CD4-positive, alpha-beta T cell treated with Interleukin-1 beta for 1 hour (primary cell): ENCODE measurements around the gene EXOC3L4.

ENCODE experiments used
- DNase-seq, 2 donors: peaks; one replicate each; pipeline ENCODE4 v3.0.0-alpha.2; 2020 to 2022

The EXOC3L4 gene

GRCh38 chr14:103122585-103122946, 28.0 kb downstream of the EXOC3L4 start:
- no peak for DNase-seq

GRCh38 chr14:103122947-103123633, 28.6 kb downstream of the EXOC3L4 start, which contains the start of gene TNFAIP2:
Gene TNFAIP2, plus strand, starts transcription at chr14:103123461. Its CDS starts 2,997 bp downstream, at chr14:103126458.
- DNase-seq = peak in 1 of 2 donors; percentile 57

DNA sequence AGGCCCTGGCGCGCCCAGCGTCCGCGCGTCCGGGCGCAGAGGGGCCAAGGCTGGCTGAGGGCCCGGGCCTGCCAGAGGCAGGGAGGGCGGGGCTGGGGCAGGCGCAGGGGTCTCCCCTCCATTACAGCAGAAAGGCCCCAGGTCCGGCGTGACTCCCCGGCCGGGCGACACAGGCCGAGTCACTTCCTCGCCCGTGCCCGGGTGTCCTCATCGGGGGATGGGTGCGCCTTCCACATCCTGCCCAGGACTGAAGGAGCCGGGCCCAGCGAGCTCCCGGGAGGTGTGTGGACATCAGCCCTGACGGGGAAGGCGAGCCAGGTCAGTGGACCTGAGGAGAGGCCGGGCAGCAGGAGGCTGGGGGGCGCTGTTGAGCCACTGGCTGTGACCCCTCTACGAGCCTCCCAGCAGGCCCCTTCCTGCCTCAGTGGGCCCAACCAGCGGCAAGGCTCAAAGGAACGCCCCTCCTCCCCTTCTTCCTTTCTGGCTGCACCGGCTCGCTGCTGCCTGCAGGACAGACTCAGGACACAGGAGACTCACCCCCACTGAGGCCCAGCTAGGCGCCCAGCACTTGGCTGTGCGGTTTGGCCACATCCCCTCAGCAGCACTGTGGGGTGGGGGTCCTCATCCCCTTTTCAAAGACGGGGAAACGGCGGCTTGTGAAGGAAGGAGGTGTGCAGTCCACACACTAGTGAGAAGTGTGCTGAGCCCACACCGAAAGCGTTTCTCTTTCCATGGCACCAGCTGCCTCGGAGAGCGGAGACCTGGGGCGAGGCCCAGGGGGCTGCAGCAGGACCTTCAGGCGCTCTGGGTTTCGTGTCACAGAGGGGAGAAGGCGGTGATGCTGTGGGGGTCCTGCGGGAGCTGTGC, 29.3 kb downstream of the EXOC3L4 start:
- DNase-seq = peak in 1 of 2 donors; percentile 28

DNA sequence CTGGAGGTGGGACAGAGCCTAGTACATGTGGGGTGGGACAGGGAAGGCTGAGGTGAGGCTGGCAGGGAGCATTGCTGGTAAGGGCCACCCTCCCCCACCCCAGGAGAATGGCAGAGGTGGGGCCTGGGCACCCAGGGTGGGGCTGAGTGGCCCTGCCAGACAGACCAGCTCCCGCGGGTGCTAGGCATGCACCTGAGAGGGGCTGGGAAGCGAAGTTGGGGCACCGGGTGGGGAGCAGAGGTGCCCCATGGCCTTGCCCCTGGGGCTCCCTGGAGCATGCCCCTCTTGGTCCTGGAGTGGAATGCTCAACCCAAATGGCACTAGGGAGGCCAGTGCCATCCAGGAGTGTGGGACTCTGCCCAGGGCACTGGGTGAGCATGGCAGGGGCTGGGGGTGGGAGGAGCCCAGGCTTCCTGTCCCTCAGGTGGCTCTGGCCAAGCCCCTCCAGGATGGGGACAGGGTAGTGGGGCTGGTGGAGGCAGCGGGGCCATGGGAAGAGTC, 30.0 kb downstream of the EXOC3L4 start:
- DNase-seq = no peak

DNA sequence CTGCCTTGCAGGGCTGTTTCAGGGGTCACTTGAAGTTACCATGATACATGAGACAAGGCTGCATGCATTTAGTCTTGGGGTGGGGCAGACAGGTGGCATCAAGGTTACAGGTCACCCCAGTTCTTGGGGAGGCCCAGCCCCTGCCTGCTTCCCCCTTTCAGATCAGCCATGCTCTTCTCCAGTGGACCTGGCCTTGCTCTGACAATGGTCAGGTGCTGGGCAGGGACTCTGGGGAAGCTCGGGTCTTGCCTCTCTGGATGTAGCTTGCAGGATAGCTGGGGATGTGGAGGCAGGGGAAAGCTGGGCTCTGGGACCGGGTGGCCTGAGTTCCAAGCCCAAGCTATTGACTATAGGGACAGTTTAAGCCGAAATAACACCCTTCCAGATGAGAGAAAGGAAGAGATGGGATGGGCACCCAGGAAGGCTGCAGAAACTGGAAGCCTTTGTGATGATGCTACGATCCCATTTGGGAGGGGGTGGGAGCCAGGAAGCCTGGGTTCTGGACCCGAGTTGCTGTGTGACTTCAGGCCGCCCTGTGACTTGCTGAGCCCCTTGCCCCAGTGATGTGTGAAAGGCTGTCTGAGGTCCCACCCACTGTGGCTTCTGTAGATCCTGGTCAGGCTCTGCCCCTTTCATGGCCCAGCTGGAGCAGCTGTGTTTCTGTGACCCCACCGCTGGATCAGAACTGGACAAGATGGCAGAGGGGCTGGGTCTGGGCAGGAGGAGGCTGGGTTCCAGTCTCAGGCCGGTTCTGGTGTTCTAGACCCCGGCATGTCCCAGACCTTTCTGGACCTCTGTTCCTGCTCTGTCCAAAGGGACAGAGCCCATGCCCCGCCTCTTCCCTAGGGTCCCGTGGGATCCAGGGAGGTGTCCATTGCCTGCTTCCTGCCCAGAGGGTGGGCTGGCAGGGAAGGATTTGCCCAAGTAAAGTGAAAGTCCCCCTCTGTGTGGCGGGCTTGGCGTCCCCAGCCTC, 30.9 kb downstream of the EXOC3L4 start:
- DNase-seq = no peak

- no peak for DNase-seq
These were observed 31.8 kb downstream of the EXOC3L4 start for GRCh38 chr14:103126088-103126872.

DNA sequence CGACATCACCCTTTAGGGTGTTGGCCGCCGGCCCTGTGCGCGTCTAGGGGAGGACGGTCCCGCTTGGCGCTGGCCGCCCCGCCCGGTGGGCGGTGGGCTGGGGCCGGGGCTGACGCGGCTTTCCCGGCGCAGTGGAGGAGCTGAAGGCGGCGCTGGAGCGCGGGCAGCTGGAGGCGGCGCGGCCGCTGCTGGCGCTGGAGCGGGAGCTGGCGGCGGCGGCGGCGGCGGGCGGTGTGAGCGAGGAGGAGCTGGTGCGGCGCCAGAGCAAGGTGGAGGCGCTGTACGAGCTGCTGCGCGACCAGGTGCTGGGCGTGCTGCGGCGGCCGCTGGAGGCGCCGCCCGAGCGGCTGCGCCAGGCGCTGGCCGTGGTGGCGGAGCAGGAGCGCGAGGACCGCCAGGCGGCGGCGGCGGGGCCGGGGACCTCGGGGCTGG, 32.4 kb downstream of the EXOC3L4 start:
- DNase-seq = no peak

DNA sequence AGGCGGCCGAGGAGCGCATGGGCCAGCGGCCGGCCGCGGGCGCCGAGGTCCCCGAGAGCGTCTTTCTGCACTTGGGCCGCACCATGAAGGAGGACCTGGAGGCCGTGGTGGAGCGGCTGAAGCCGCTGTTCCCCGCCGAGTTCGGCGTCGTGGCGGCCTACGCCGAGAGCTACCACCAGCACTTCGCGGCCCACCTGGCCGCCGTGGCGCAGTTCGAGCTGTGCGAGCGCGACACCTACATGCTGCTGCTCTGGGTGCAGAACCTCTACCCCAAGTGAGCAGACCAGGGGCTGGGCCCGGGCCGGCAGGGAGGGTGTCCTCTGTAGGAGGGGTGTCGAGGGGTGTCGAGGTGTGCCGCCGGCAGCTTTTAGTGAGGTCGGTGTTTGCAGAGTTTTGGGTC, 32.8 kb downstream of the EXOC3L4 start:
- no peak for DNase-seq

DNA sequence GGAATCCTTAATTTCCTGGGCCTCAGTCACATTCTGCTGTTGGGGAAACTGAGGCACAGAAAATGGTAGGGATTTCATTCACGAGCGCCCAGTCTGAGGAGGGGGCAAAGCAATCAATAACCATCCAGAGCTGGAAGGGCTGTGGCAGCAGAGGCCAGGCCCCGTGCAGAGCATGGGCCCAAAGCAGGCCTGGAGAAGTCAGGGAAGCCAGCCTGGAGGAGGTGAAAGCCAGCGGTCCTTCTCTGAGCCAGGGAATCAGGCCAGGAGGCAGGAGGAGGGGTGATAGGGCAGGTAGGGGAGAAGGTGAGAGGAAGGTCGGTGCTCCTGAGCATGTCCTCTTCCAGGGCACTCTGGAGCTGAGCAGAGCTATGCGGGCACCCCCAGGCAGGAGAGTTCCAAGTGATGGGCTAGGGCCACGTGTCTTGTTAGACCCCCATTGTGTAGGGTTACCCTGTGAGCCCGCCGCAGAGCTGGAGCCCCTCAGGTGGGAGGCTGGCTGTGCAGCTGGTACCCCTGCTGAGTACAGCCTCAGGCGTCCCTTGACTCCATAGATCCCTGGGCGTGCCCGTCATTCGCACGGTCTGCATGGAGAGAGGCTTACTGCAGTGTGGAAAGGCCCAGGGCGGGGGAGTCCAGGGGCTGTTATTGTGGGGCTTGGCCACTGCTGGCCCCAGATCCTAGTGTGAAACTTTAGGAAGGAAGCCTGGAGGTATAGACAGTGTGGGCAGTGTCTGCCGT, 33.5 kb downstream of the EXOC3L4 start:
- DNase-seq = no peak

- no peak for DNase-seq
These were observed 34.2 kb downstream of the EXOC3L4 start for GRCh38 chr14:103128631-103129300.

GRCh38 chr14:103129301-103130016, 34.9 kb downstream of the EXOC3L4 start:
- no peak for DNase-seq

DNA sequence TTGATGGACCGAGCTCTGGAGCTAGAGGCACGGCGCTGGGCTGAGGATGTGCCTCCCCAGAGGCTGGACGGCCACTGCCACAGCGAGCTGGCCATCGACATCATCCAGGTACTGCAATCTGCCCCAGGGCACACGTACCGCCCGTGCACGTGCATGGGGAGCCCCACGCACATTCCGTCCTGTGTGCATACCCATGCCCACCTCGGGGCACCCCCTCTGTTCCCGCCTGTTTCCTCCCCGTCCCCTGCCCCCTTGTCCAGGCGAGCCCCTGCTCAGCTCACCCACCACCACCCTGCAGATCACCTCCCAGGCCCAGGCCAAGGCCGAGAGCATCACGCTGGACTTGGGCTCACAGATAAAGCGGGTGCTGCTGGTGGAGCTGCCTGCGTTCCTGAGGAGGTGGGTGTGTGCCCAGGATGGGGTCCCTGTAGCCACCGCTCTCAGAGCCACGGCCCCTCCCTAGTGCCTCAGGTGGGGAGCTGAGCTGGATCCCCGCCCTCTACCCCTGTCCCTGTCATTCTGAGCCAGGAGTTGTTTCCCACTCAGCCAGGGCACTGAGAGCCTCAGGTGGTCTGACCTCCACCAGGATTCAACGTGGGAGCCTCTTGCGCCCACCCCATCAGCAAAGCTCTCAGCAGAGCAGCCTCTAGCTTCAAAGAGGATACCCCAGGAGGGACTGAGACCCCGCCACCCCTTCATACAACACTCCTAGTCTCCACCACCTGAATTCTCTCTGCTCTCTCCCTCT, 35.7 kb downstream of the EXOC3L4 start:
- no peak for DNase-seq

DNA sequence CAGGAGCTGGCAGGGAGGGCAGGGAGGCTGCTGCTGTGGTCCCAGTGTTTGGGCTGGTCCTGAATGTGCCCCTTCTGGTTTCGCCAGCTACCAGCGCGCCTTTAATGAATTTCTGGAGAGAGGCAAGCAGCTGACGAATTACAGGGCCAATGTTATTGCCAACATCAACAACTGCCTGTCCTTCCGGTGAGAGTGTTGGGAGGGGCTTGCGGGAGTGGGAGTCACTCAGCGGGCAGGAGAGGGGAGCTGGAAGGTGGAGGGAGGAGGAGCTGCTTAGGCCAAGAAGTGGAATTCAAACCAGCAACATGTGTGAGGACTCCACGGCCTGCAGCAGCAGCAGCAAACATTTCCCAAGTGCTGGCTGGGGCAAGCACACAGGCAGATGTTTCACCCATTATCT, 36.4 kb downstream of the EXOC3L4 start:
- no peak for DNase-seq

GRCh38 chr14:103131580-103131979, 37.1 kb downstream of the EXOC3L4 start:
- no peak for DNase-seq

DNA sequence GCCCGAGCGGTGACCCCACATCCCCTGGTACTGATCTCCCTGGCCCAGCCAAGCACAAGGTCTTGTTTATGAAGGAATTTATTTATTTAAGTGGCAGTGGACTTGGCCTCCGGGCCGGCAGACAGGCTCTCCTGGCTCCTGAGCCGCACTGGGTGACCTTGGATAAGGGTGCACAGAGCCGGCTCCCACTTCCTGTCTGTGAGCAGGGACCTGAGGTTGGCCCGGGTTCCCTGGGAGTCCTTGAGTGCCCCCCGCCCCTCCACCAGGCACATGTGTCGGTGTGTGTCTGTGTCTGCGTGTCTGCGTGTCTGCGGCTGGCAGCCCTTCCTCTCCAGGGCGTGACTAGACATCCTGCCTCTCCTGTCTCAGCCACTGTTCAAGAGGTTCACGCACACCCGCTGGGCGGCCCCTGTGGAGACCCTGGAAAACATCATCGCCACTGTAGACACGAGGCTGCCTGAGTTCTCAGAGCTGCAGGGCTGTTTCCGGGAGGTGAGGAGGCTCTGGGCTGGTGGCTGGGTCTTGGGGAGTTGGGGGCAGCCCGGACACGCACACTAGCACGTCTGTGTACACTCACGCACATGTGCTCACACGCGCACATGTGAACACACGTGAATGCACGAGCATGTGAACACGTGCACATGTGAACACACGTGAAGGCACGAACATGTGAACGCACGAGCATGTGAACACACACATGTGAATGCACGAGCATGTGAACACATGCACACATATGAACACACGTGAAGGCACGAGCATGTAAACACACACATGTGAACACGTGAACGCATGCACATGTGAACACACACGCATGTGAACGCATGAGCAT, 38.1 kb downstream of the EXOC3L4 start:
- no peak for DNase-seq

DNA sequence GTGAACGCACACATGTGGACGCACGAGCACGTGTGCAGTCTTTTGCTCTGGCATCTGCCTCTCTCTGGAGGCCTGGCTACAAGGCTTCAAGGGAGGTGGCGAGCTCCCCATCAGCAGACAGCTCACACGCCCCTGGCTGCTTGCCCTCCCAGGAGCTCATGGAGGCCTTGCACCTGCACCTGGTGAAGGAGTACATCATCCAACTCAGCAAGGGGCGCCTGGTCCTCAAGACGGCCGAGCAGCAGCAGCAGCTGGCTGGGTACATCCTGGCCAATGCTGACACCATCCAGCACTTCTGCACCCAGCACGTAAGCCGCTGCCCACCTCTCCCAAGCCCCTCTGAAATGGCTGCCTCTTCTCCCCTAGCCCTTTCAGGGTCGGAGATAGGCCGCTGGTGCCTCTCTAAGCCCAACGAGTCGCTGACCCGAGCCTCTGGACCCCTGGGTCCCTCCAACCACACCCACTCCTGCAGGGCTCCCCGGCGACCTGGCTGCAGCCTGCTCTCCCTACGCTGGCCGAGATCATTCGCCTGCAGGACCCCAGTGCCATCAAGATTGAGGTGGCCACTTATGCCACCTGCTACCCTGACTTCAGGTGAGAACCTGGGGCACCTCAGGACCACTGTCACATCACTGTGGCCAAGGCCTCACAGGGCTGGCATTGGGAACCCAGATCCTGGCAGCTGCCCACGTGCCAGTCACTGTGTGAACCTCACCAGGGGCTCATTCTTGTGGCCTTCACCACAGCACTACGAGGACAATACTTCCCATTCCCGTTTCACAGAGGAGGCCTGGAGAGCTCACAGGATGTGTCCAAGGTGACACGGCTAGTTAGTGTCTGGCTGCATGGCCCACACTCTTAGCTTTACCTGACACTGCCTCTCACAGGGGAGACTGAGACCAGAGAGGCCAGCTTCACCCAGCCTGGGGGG, 39.0 kb downstream of the EXOC3L4 start:
- DNase-seq = no peak

DNA sequence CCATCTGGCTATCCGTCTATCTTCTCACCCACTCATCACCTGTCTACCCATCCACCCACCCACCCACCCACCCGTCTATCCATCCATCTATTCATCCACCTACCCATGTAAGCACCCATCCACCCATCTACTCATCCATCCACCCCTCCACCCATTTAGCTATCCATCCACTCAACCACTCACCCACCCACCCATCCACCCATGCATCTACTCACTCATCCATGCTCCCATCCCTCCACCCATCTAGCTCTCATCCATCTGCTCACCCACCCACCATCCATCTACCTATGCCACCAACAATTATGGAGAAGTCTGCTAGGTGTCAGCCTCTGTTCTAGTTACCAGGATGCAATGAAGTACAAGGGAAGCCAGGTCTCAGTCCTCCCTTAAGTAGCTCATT, 39.9 kb downstream of the EXOC3L4 start:
- DNase-seq = no peak
